ENCODE results near the gene C19orf67. TPM values are rescaled to one million over a fixed set of nuclear protein-coding genes. Genes with fewer than 3 reads are reported as not detected.
"Not testable (repeated sequence)": the region's sequence is repeated elsewhere in the genome, so short reads cannot be mapped to it uniquely, and the experiment has no call there.

C19orf67 gene
- total RNA-seq, 2 donors from 2014 or later, result not detected

DNA sequence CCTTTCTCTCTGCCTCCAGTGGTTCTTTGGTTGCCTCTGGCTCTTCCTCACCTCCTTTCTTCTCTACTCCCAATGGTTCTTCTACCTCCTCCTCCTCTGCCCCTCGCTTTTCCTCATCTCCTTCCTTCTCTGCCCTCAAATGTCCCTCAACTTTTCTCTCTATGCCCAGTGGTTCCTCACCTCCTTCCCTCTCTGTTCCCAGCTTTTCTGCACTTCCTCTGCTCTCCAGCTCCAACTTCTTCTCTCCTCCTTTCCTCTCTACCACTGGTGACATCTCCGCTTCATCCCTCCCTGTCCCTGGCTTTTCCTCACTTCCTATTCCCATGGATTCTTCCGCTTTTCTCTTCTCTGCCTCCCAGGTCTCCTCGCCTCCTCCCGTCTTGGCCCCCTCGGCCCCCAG is 31.5 kb downstream of the C19orf67 start:
- H3K4me1 Mint-ChIP-seq (ENCODE audit: low read depth), result peaks cover 16% of the 10 kb centered on the region
- ATAC-seq (replicated peaks in 1 of 2) (no peak), DNase-seq (no peak)
- no peaks in the 10 kb centered on the region for H3K9me3 Mint-ChIP-seq
- H3K36me3 Mint-ChIP-seq (ENCODE audit: insufficient read depth in 2 of 2), result peaks cover 7 to 21% of the 10 kb centered on the region in 2 donors
- no peak overlapping the region for H3K27ac Mint-ChIP-seq
- H3K27me3 Mint-ChIP-seq (ENCODE audit: low read depth), result peaks cover 15% of the 10 kb centered on the region
- H3K4me3 Mint-ChIP-seq, result no peak overlapping the region

DNA sequence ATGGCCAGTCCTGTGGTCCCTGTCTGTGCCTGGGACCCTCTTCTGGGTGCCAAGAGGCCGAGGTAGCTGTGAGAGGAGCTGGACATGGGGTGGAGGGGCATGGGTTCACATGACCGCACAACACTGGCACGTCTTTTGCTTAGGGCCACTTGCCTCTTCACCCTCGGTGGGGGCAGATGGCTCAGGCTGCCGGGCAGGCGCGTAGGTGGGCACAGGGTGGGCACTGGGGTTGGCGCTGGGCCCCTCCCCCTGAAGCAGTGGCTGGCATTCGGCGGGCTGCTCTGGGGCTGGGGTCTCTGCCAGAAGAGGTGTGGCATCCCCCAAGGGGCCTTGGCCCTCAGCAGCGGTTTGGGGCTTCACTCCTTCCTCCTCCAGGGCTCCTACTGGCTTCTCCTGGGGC is 32.1 kb downstream of the C19orf67 start:
- Mint-ChIP-seq H3K4me3 (no peak overlapping the region), H3K9me3 (no peaks in the 10 kb centered on the region), H3K4me1 (ENCODE audit: low read depth) (peaks cover 12% of the 10 kb centered on the region), H3K27me3 (ENCODE audit: low read depth) (peaks cover 9% of the 10 kb centered on the region), H3K36me3 (ENCODE audit: insufficient read depth in 2 of 2) (peaks cover 8 to 23% of the 10 kb centered on the region in 2 donors), H3K27ac (no peak overlapping the region)
- no peak for DNase-seq
- no peak for ATAC-seq (replicated peaks in 1 of 2)

DNA sequence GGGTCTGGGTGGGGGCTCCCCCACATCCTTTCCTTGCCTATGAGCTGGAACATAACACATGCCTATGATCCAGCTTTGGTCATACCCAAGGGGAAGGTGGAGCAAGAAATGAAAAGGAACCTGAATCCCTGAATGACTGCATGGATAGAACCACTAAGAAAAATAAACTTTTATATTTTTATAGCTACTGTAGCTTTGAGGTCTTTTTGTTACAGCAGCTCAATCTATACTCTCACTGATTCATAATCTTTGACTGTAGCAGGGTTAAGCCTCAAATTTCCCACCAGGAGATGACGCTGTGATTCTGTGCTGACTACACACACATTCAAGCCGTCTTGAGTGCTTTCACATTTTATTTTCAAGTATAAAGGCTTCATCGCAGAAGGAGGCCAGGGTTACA is 32.6 kb downstream of the C19orf67 start:
- Mint-ChIP-seq H3K27ac (no peak overlapping the region), H3K36me3 (ENCODE audit: insufficient read depth in 2 of 2) (peaks cover 13 to 27% of the 10 kb centered on the region in 2 donors), H3K9me3 (no peaks in the 10 kb centered on the region), H3K4me1 (ENCODE audit: low read depth) (peaks cover 11% of the 10 kb centered on the region), H3K4me3 (no peak overlapping the region), H3K27me3 (ENCODE audit: low read depth) (peaks cover 5% of the 10 kb centered on the region)
- DNase-seq, result no peak
- no peak for ATAC-seq (replicated peaks in 1 of 2)

DNA sequence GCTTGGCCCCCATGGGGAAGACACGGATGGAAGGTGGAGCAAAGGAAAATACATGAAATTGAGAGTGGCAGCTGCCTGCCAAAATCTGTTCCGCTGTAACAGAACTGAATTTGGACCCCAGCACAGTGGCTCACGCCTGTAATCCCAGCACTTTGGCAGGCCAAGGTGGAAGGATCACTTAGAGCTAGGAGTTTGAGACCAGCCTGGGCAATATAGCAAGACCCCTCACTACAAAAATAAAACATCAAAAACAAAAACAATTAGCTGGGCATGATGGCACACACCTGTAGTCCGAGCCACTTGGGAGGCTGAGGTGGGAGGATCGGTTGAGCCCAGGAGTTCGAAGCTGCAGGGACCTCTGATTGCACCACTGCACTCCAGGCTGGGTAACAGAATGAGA is 33.1 kb downstream of the C19orf67 start:
- Mint-ChIP-seq H3K9me3 (no peaks in the 10 kb centered on the region), H3K4me3 (no peak overlapping the region), H3K4me1 (ENCODE audit: low read depth) (peaks cover 5% of the 10 kb centered on the region), H3K36me3 (ENCODE audit: insufficient read depth in 2 of 2) (peaks cover 13 to 27% of the 10 kb centered on the region in 2 donors), H3K27ac (no peak overlapping the region), H3K27me3 (ENCODE audit: low read depth) (no peaks in the 10 kb centered on the region)
- ATAC-seq (replicated peaks in 1 of 2), result no peak
- no peak for DNase-seq

DNA sequence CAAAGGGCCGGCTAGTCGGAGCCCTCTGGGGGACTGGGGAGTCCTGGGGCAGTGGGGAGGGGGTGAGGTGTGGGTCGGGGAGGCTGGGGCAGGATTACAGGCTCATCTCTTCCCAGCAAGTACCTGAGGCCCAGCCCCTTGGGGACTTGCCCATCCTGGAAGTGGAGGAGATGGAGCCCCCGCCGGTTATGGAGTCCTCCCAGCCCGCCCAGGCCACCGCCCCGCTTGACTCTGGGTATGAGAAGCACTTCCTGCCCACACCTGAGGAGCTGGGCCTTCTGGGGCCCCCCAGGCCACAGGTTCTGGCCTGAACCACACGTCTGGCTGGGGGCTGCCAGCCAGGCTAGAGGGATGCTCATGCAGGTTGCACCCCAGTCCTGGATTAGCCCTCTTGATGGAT is 33.6 kb downstream of the C19orf67 start:
- DNase-seq (no peak), ATAC-seq (replicated peaks in 1 of 2) (no peak)
- H3K27ac Mint-ChIP-seq, result no peak overlapping the region
- H3K9me3 Mint-ChIP-seq, result no peaks in the 10 kb centered on the region
- H3K4me1 Mint-ChIP-seq (ENCODE audit: low read depth), result peaks cover 5% of the 10 kb centered on the region
- H3K27me3 Mint-ChIP-seq (ENCODE audit: low read depth), result no peaks in the 10 kb centered on the region
- no peak overlapping the region for H3K4me3 Mint-ChIP-seq
- H3K36me3 Mint-ChIP-seq (ENCODE audit: insufficient read depth in 2 of 2), result peaks cover 13 to 30% of the 10 kb centered on the region in 2 donors

DNA sequence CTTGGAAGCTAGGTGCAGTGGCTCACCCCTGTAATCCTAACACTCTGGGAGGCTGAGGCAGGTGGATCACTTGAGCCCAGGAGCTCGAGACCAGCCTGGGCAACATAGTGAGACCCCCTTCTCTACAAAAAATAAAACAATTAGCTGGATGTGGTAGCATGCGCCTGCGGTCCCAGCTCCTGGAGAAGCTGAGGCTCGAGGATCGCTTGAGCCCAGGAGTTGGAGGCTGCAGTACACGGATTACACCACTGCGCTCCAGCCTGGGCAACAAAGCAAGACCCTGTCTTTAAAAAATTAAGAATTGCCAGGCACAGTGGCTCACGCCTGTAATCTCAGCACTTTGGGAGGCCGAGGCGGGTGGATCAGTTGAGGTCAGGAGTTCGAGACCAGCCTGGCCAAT is 34.6 kb downstream of the C19orf67 start:
- not testable (repeated sequence) for H3K4me3 Mint-ChIP-seq; H3K27ac Mint-ChIP-seq; H3K9me3 Mint-ChIP-seq; H3K27me3 Mint-ChIP-seq (ENCODE audit: low read depth); H3K4me1 Mint-ChIP-seq (ENCODE audit: low read depth); DNase-seq; ATAC-seq (replicated peaks in 1 of 2)
- peaks cover 13 to 30% of the 10 kb centered on the region in 2 donors for H3K36me3 Mint-ChIP-seq (ENCODE audit: insufficient read depth in 2 of 2)

DNA sequence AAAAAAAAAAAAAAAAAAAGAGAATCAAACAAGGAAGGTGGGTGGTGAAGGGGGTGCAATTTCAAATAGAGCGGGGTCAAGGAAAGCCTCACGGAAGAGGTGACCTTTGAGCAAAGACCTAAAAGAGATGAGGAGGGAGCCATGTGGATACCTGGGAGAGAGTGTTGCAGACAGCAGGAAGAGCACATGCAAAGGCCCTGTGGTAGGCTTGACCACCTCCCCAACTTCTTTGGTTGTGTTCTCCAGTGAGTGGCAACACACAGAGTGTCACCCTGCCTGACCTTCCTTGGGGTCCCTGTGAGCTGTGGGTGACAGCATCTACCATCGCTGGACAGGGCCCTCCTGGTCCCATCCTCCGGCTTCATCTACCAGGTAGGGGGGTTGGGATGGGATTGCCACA is 35.1 kb downstream of the C19orf67 start:
- Mint-ChIP-seq H3K27me3 (ENCODE audit: low read depth) (no peaks in the 10 kb centered on the region), H3K4me3 (no peak overlapping the region), H3K4me1 (ENCODE audit: low read depth) (peaks cover 5% of the 10 kb centered on the region), H3K9me3 (no peaks in the 10 kb centered on the region), H3K36me3 (ENCODE audit: insufficient read depth in 2 of 2) (peaks cover 13 to 30% of the 10 kb centered on the region in 2 donors), H3K27ac (no peak overlapping the region)
- ATAC-seq (replicated peaks in 1 of 2) (no peak), DNase-seq (no peak)

DNA sequence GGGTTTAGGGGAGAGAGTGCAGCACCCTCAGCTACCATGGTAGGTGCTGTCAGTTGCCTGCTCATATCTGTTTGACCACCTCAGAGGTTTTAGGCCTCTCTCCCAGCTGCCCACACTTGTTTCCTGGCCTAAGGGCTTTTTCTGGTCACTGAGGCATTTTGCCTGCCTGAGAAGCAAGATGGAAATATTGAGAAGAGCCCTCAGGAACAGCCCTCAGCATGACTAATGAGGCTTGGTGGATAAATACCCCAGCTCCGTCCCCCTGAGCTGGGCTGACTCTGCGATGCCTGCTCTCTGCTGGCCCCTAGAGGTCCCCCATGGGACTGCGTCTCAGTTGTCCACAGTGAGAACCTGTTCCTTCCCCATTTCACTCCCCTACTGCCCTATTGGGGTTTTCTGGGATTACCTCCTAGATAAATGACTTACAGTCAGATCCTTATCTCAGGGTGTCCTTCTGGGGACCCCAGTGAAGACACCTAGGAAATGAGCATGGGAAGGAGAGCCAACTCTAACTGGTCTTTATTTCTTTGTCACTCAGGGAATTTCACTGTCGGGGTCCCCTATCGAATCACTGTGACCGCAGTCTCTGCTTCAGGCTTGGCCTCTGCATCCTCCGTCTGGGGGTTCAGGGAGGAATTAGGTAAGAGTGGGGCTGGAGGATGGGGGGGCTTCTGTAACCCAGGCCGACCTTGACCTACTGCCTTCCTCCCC is 37.0 kb downstream of the C19orf67 start:
- Mint-ChIP-seq H3K27me3 (ENCODE audit: low read depth) (no peaks in the 10 kb centered on the region), H3K36me3 (ENCODE audit: insufficient read depth in 2 of 2) (peaks cover 13 to 30% of the 10 kb centered on the region in 2 donors), H3K27ac (peak overlapping the region; percentile 28), H3K4me1 (ENCODE audit: low read depth) (peaks cover 5% of the 10 kb centered on the region), H3K4me3 (no peak overlapping the region), H3K9me3 (no peaks in the 10 kb centered on the region)
- ATAC-seq (replicated peaks in 1 of 2) (peak; percentile 78 to 84), DNase-seq (peak; percentile 74 to 81)

DNA sequence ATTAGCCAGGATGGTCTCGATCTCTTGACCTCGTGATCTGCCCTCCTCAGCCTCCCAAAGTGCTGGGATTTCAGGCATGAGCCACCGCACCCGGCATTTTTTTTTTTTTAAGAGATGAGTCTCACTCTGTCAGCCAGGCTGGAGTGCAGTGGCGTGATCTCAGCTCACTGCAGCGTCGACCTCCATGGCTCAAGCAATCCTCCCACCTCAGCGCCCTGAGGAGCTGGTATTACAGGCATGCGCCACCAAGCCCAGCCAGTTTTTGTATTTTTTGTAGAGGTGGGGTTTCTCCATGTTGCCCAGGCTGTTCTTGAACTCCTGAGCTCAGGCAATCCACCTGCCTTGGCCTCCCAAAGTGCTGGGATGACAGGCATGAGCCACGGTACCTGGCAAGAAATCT is 37.7 kb downstream of the C19orf67 start:
- not testable (repeated sequence) for H3K4me3 Mint-ChIP-seq; DNase-seq; H3K4me1 Mint-ChIP-seq (ENCODE audit: low read depth); ATAC-seq (replicated peaks in 1 of 2); H3K27ac Mint-ChIP-seq; H3K9me3 Mint-ChIP-seq; H3K27me3 Mint-ChIP-seq (ENCODE audit: low read depth)
- peaks cover 13 to 33% of the 10 kb centered on the region in 2 donors for H3K36me3 Mint-ChIP-seq (ENCODE audit: insufficient read depth in 2 of 2)

DNA sequence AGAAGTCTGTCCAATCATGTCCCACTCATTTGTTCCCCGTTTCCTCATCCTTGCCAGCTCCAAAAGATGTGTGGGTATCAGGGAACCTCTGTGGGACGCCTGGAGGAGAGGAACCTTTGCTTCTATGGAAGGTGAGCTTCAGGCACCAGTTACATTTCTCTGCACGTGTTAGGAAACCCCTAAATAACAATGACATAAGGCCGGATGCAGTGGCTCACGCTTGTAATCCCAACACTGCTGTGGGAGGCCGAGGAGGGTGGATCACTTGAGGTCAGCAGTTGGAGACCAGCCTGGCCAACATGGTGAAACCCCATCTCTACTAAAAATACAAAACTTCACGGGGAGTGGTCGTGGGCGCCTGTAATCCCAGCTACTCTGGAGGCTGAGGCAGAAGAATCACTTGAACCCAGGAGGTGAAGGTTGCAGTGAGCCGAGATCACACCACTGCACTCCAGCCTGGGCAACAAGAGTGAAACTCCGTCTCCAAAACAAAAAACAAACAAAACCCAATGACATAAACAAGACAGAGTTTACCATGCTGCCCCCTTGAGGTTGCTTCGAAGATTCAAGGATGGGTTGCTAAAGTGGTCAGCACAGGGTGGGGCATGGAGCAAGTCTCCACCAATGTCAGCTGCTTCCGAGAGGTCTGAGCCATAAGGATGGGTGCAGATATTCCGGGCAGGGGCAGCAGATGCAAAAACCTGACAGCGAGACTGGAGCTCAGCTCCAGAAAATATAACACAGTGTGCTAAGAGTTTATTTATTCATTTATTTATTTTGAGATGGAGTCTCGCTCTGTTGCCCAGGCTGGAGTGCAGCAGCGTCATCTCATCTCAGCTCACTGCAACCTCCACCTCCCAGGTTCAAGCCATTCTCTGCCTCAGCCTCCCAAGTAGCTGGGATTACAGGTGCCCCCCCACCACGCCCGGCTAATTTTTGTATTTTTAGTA is 42.6 kb downstream of the C19orf67 start:
- not testable (repeated sequence) for H3K27me3 Mint-ChIP-seq (ENCODE audit: low read depth); H3K4me1 Mint-ChIP-seq (ENCODE audit: low read depth); H3K4me3 Mint-ChIP-seq; H3K9me3 Mint-ChIP-seq
- peaks cover 2 to 15% of the 10 kb centered on the region in 2 donors for H3K36me3 Mint-ChIP-seq (ENCODE audit: insufficient read depth in 2 of 2)
- peak; percentile 36 to 50 for DNase-seq
- peak; percentile 58 to 67 for ATAC-seq (replicated peaks in 1 of 2)
- H3K27ac Mint-ChIP-seq, result peak overlapping the region; percentile 18

DNA sequence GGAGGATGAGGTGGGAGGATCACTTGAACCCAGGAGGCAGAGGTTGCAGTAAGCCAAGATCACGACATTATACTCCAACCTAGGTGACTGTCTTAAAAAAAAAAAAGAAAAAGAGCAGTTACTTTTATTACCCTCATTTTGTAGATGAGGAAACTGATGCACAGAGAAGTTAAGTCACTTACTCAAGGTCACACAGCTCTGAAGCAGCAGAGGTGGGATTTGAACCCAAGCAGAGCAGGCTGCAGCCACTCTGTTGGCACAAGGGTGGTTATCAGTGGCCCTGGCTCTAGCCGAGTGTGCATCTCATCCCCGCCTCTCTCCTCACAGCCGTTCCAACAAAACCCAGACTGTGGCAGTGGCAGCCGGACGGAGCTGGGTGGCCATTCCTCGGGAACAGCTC is 46.4 kb downstream of the C19orf67 start:
- H3K4me3 Mint-ChIP-seq, result no peak overlapping the region
- no peak overlapping the region for H3K27ac Mint-ChIP-seq
- no peaks in the 10 kb centered on the region for H3K27me3 Mint-ChIP-seq (ENCODE audit: low read depth)
- H3K4me1 Mint-ChIP-seq (ENCODE audit: low read depth), result peaks cover 14% of the 10 kb centered on the region
- no peaks in the 10 kb centered on the region for H3K9me3 Mint-ChIP-seq
- peaks cover 2 to 22% of the 10 kb centered on the region in 2 donors for H3K36me3 Mint-ChIP-seq (ENCODE audit: insufficient read depth in 2 of 2)
- ATAC-seq (replicated peaks in 1 of 2), result no peak
- no peak for DNase-seq

DNA sequence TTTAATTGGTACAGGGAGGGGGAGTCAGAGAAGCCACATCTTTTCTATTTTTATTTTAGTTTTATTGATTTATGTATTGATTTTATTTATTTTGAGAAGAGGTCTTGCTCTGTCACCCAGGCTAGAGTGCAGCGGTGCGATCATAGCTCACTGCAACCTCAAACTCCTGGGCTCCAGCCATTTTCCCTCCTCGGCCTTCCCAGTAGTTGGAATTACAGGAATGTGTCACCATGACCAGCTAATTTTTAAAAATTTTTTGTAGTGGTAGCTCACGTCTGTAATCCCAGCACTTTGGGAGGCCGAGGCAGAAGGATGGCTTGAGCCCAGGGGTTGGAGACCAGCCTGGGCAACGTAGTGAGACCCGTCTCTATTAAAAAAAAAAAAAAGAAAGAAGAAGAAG is 49.9 kb downstream of the C19orf67 start:
- ATAC-seq (replicated peaks in 1 of 2) (no peak), DNase-seq (no peak)
- H3K27me3 Mint-ChIP-seq (ENCODE audit: low read depth), result no peaks in the 10 kb centered on the region
- peaks cover 23% of the 10 kb centered on the region for H3K4me1 Mint-ChIP-seq (ENCODE audit: low read depth)
- H3K36me3 Mint-ChIP-seq (ENCODE audit: insufficient read depth in 2 of 2), result peaks cover 6 to 23% of the 10 kb centered on the region in 2 donors
- no peaks in the 10 kb centered on the region for H3K9me3 Mint-ChIP-seq
- peak overlapping the region; percentile 50 for H3K27ac Mint-ChIP-seq
- H3K4me3 Mint-ChIP-seq, result no peak overlapping the region

DNA sequence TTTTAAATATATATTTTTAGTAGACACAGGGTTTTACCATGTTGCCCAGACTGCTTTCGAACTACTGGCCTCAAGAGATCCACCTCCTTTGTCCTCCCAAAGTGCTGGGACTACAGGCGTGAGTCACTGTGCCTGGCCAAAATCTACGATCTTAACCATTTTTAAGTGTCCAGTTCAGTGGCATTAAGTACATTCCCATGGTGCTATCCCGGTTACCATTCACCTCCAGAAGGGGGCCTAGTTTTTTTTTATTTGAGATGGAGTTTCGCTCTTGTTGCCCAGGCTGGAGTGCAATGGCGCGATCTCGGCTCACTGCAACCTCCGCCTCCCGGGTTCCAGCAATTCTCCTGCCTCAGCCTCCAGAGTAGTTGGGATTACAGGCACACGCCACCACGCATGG is 50.4 kb downstream of the C19orf67 start:
- H3K9me3 Mint-ChIP-seq; ATAC-seq (replicated peaks in 1 of 2); H3K27me3 Mint-ChIP-seq (ENCODE audit: low read depth); H3K4me3 Mint-ChIP-seq; DNase-seq; H3K27ac Mint-ChIP-seq: not testable (repeated sequence)
- Mint-ChIP-seq H3K36me3 (ENCODE audit: insufficient read depth in 2 of 2) (peaks cover 6 to 22% of the 10 kb centered on the region in 2 donors), H3K4me1 (ENCODE audit: low read depth) (peaks cover 23% of the 10 kb centered on the region)

Measured in activated T-cell treated with anti-CD3 and anti-CD28 coated beads, Interleukin-2, amount 50 U/mL, for 72 hours (primary cell).